Measurements from ENCODE around the gene EVA1B.

DNA sequence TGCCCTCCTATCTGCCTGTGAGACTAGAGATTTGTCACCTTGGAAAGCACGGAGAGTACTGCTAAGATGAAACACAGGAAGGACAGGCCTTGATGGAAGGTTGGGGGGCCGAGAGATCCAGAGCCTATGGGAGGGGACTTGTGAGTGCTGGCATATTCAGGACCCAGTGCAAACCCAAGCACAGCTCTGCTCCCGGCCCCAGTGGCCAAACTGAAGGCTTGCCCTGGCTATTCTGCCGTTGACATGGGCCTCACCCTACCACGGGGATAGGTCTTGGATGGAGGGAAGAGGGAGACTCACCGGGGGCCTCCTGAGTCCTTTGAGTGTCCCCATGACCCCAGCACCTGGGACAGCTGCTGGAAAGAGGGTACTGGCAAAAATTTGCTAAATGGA, 4.6 kb upstream of the EVA1B start:
- TF ChIP-seq, protein P1, sequence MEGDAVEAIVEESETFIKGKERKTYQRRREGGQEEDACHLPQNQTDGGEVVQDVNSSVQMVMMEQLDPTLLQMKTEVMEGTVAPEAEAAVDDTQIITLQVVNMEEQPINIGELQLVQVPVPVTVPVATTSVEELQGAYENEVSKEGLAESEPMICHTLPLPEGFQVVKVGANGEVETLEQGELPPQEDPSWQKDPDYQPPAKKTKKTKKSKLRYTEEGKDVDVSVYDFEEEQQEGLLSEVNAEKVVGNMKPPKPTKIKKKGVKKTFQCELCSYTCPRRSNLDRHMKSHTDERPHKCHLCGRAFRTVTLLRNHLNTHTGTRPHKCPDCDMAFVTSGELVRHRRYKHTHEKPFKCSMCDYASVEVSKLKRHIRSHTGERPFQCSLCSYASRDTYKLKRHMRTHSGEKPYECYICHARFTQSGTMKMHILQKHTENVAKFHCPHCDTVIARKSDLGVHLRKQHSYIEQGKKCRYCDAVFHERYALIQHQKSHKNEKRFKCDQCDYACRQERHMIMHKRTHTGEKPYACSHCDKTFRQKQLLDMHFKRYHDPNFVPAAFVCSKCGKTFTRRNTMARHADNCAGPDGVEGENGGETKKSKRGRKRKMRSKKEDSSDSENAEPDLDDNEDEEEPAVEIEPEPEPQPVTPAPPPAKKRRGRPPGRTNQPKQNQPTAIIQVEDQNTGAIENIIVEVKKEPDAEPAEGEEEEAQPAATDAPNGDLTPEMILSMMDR (IDR thresholded peaks at IDR 0.05): no peak
- TF ChIP-seq POLR2A (IDR thresholded peaks at IDR 0.05): no peak

Data from heart left ventricle (tissue), 13 donors.